SK-N-SH treated with all-trans-retinoic acid at 6 μM for 48 hours (cell line): ENCODE results near the gene TMEM94.

Experiments used
- ATAC-seq: fragments of 200-7000 bp; cut with Tn5 transposase; 3 replicates; pipeline ENCODE4 v1.9.1; 2020; ENCODE audit warnings: mild to moderate bottlenecking, moderate library complexity
- TOX ChIP-seq: fragments of 250-450 bp; sonication (Bioruptor Pico); IDR thresholded peaks from 2 replicates; pipeline ENCODE4 v1.8.0; 2021; ENCODE audit warnings: mild to moderate bottlenecking, moderate library complexity, borderline replicate concordance
- ZNF70 ChIP-seq: fragments of 450-650 bp; formaldehyde crosslinking; IDR thresholded peaks from 2 replicates; pipeline ENCODE4 v1.5.0; 2020; ENCODE audit warnings: mild to moderate bottlenecking, moderate library complexity

The TMEM94 gene

DNA sequence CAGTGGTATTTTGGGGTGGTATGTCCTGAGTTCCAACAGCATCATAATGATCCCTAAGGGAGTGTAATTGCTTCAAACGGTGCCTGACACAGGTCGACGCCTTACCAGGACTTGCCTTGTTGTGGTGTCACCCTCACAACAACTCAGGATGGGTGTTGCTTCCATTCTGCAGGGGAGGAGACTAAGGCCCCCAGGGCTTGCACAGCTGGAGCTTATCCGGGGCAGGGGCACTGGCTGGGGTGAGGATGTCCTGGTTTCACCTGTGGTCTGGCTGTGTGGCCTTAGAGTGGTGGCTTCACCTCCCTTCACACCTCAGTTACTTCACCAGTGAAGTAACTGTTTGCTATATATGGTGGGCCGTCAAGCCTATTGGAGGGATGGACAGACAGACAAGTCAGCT, 92.4 kb downstream of the TMEM94 start:
- no peak for TF ChIP-seq ZNF70 (CRISPR knock-in tag)
- TF ChIP-seq TOX: no peak
- ATAC-seq: no peak
